ENCODE results near the gene PROK1.

Gene PROK1

GRCh38 chr1:110407260-110408210 lies 43.4 kb upstream of the PROK1 start, which contains the start of gene LAMTOR5:
Gene LAMTOR5 (minus strand): TSS chr1:110407694. CDS start chr1:110407620, 74 bp downstream.
- WGBS (ENCODE audit: extremely low coverage, insufficient coverage, insufficient read length): no CpG with 5 or more reads among the region's 76 CpGs
- Histone ChIP-seq H2BK5ac (ENCODE audit: low read depth, low read length, poor library complexity) (peak within 1 kb of the TSS; percentile 15), H4K12ac (ENCODE audit: low read depth, low read length) (peak within 1 kb of the TSS; percentile 91), H3K9ac (ENCODE audit: low read length) (peak within 1 kb of the TSS; percentile 84), H3K4ac (ENCODE audit: low read depth, low read length) (peak within 1 kb of the TSS; percentile 55), H3K18ac (ENCODE audit: low read length) (peak within 1 kb of the TSS; percentile 34), H3K23ac (ENCODE audit: low read length) (no peak within 1 kb of the TSS), H3K4me2 (ENCODE audit: low read length) (peak within 1 kb of the TSS; percentile 76), H3K14ac (ENCODE audit: low read length) (peak within 1 kb of the TSS; percentile 77), H4K91ac (ENCODE audit: low read depth, low read length) (peak within 1 kb of the TSS; percentile 78), H2BK120ac (ENCODE audit: insufficient read depth, low read length, poor library complexity) (peak within 1 kb of the TSS; percentile 37), H2BK12ac (ENCODE audit: low read length) (no peak within 1 kb of the TSS), H4K8ac (ENCODE audit: low read depth, low read length) (peak within 1 kb of the TSS; percentile 75), H2AFZ (ENCODE audit: insufficient read depth, low read length, poor library complexity) (peak within 1 kb of the TSS; percentile 61), H3K79me1 (ENCODE audit: low read length) (peaks cover 7% of the 10 kb centered on the region), H2AK5ac (ENCODE audit: low read length) (peak within 1 kb of the TSS; percentile 50), H3K36me3 (ENCODE audit: control insufficient read depth in 1 of 2, insufficient read depth in 2 of 2, low read length in 2 of 2) (peaks cover 7 to 10% of the 10 kb centered on the region in 2 experiments), H3K27ac (ENCODE audit: low read depth, low read length) (peak within 1 kb of the TSS; percentile 23), H3K79me2 (ENCODE audit: control insufficient read depth, insufficient read depth, low read length, poor library complexity) (peaks cover 7% of the 10 kb centered on the region), H3K4me3 (ENCODE audit: low read depth, low read length) (peak within 1 kb of the TSS; percentile 94), H3K27me3 (ENCODE audit: insufficient read depth, low read length) (no peaks in the 10 kb centered on the region), H3K9me3 (ENCODE audit: insufficient read depth, low read depth, low read length) (no peaks in the 10 kb centered on the region), H3K4me1 (ENCODE audit: control insufficient read depth in 1 of 2, insufficient read depth in 2 of 2, low read length in 2 of 2) (peaks cover 0 to 2% of the 10 kb centered on the region in 2 experiments)
- peak; percentile 91 to 97 for DNase-seq

DNA sequence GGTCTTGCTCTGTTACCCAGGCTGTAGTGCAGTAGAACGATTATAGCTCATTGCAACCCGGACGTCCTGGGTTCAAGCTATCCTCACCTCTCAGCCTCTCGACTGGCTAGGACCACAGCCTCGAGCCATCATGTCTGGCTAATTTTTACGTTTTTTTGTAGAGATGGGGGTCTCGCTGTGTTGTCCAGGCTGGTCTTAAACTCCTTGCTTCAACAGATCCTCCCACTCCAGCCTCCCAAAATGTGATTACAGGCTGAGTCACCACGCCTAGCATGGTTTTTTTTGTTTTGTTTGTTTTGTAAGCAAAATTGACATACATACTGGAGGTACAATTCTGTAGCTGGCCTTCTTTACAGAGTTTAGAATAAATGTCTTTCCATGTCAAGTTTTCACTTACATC lies 42.5 kb upstream of the PROK1 start:
- H4K8ac ChIP-seq (ENCODE audit: low read depth, low read length): no peak overlapping the region
- H3K79me2 ChIP-seq (ENCODE audit: control insufficient read depth, insufficient read depth, low read length, poor library complexity): peaks cover 7% of the 10 kb centered on the region
- H2AFZ ChIP-seq (ENCODE audit: insufficient read depth, low read length, poor library complexity): no peak overlapping the region
- H3K14ac ChIP-seq (ENCODE audit: low read length): no peak overlapping the region
- peaks cover 7% of the 10 kb centered on the region for H3K79me1 ChIP-seq (ENCODE audit: low read length)
- H2AK5ac ChIP-seq (ENCODE audit: low read length): no peak overlapping the region
- H2BK120ac ChIP-seq (ENCODE audit: insufficient read depth, low read length, poor library complexity): no peak overlapping the region
- no peak overlapping the region for H3K18ac ChIP-seq (ENCODE audit: low read length)
- H3K9ac ChIP-seq (ENCODE audit: low read length): no peak overlapping the region
- no peak overlapping the region for H4K91ac ChIP-seq (ENCODE audit: low read depth, low read length)
- no CpG with 5 or more reads among the region's 8 CpGs for WGBS (ENCODE audit: extremely low coverage, insufficient coverage, insufficient read length)
- H3K4ac ChIP-seq (ENCODE audit: low read depth, low read length): no peak overlapping the region
- no peak overlapping the region for H3K23ac ChIP-seq (ENCODE audit: low read length)
- no peak overlapping the region for H2BK12ac ChIP-seq (ENCODE audit: low read length)
- no peak overlapping the region for H3K4me3 ChIP-seq (ENCODE audit: low read depth, low read length)
- H3K4me2 ChIP-seq (ENCODE audit: low read length): no peak overlapping the region
- no peaks in the 10 kb centered on the region for H3K27me3 ChIP-seq (ENCODE audit: insufficient read depth, low read length)
- H3K36me3 ChIP-seq (ENCODE audit: control insufficient read depth in 1 of 2, insufficient read depth in 2 of 2, low read length in 2 of 2): peaks cover 4 to 6% of the 10 kb centered on the region in 2 experiments
- H3K27ac ChIP-seq (ENCODE audit: low read depth, low read length): no peak overlapping the region
- H2BK5ac ChIP-seq (ENCODE audit: low read depth, low read length, poor library complexity): no peak overlapping the region
- H3K4me1 ChIP-seq (ENCODE audit: control insufficient read depth in 1 of 2, insufficient read depth in 2 of 2, low read length in 2 of 2): peaks cover 0 to 2% of the 10 kb centered on the region in 2 experiments
- H4K12ac ChIP-seq (ENCODE audit: low read depth, low read length): no peak overlapping the region
- DNase-seq: no peak
- H3K9me3 ChIP-seq (ENCODE audit: insufficient read depth, low read depth, low read length): no peaks in the 10 kb centered on the region

DNA sequence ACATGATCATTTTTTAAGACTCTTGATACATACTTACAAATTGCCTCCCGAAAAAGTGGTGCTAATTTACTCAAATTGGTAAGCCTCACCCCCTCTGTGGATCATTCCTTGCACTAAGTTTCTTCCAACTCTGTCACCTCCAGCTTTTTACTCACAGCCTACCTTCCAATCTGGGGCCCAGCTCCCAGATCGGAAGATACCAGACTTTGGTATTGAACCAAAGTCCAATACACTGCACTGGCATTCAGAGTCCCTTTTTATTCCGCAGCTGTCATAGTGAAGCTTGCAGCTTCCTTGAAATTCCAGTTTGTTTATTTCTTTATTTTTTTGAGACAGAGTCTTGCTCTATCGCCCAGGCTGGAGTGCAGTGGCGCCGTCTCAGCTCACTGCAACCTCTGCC lies 41.6 kb upstream of the PROK1 start:
- Histone ChIP-seq H3K36me3 (ENCODE audit: control insufficient read depth in 1 of 2, insufficient read depth in 2 of 2, low read length in 2 of 2) (peaks cover 2 to 4% of the 10 kb centered on the region in 2 experiments), H3K9me3 (ENCODE audit: insufficient read depth, low read depth, low read length) (no peaks in the 10 kb centered on the region), H2BK120ac (ENCODE audit: insufficient read depth, low read length, poor library complexity) (no peak overlapping the region), H3K4me2 (ENCODE audit: low read length) (no peak overlapping the region), H3K79me2 (ENCODE audit: control insufficient read depth, insufficient read depth, low read length, poor library complexity) (peaks cover 7% of the 10 kb centered on the region), H2AK5ac (ENCODE audit: low read length) (no peak overlapping the region), H3K79me1 (ENCODE audit: low read length) (peaks cover 7% of the 10 kb centered on the region), H2BK5ac (ENCODE audit: low read depth, low read length, poor library complexity) (no peak overlapping the region), H3K27ac (ENCODE audit: low read depth, low read length) (no peak overlapping the region), H4K12ac (ENCODE audit: low read depth, low read length) (no peak overlapping the region), H3K4me3 (ENCODE audit: low read depth, low read length) (no peak overlapping the region), H3K4me1 (ENCODE audit: control insufficient read depth in 1 of 2, insufficient read depth in 2 of 2, low read length in 2 of 2) (peaks cover 0 to 2% of the 10 kb centered on the region in 2 experiments), H3K18ac (ENCODE audit: low read length) (no peak overlapping the region), H3K4ac (ENCODE audit: low read depth, low read length) (no peak overlapping the region), H3K23ac (ENCODE audit: low read length) (no peak overlapping the region), H4K91ac (ENCODE audit: low read depth, low read length) (no peak overlapping the region), H4K8ac (ENCODE audit: low read depth, low read length) (no peak overlapping the region), H3K9ac (ENCODE audit: low read length) (no peak overlapping the region), H2BK12ac (ENCODE audit: low read length) (no peak overlapping the region), H3K27me3 (ENCODE audit: insufficient read depth, low read length) (no peaks in the 10 kb centered on the region), H3K14ac (ENCODE audit: low read length) (no peak overlapping the region), H2AFZ (ENCODE audit: insufficient read depth, low read length, poor library complexity) (no peak overlapping the region)
- DNase-seq: no peak
- WGBS (ENCODE audit: extremely low coverage, insufficient coverage, insufficient read length): no CpG with 5 or more reads among the region's 6 CpGs

DNA sequence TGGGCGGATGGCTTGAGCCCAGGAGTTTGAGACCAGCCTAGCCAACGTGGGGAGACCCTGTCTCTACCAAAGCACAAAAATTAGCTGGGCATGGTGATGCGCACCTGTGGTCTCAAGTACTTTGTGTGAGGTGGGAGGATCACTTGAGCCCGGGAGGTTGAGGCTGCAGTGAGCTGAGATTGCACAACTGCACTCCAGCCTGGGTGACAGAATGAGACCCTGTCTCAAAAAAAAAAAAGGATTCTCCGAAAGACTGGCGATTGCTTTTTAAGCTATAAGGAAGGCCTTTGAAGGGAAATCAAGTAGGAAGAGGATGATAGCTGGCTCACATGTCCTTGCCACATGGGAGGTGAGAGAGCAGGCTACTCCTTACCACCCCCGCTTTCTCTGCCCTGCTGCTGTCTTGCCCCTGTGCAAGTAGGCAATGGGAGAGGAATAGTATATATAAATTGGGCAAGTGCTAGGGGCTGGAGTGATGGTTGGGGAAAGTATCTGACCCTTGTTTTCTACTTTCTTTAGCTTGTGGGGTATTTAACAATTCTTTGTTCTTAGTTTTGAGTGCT lies 39.7 kb upstream of the PROK1 start:
- Histone ChIP-seq H3K79me2 (ENCODE audit: control insufficient read depth, insufficient read depth, low read length, poor library complexity) (peaks cover 7% of the 10 kb centered on the region), H3K23ac (ENCODE audit: low read length) (no peak overlapping the region), H2AFZ (ENCODE audit: insufficient read depth, low read length, poor library complexity) (no peak overlapping the region), H4K91ac (ENCODE audit: low read depth, low read length) (no peak overlapping the region), H3K18ac (ENCODE audit: low read length) (no peak overlapping the region), H4K12ac (ENCODE audit: low read depth, low read length) (no peak overlapping the region), H3K79me1 (ENCODE audit: low read length) (peaks cover 7% of the 10 kb centered on the region), H3K36me3 (ENCODE audit: control insufficient read depth in 1 of 2, insufficient read depth in 2 of 2, low read length in 2 of 2) (no peaks in the 10 kb centered on the region), H3K27ac (ENCODE audit: low read depth, low read length) (no peak overlapping the region), H3K27me3 (ENCODE audit: insufficient read depth, low read length) (no peaks in the 10 kb centered on the region), H3K4me1 (ENCODE audit: control insufficient read depth in 1 of 2, insufficient read depth in 2 of 2, low read length in 2 of 2) (peaks cover 0 to 2% of the 10 kb centered on the region in 2 experiments), H3K4me3 (ENCODE audit: low read depth, low read length) (no peak overlapping the region), H2AK5ac (ENCODE audit: low read length) (no peak overlapping the region), H3K14ac (ENCODE audit: low read length) (no peak overlapping the region), H2BK5ac (ENCODE audit: low read depth, low read length, poor library complexity) (no peak overlapping the region), H3K9ac (ENCODE audit: low read length) (no peak overlapping the region), H2BK12ac (ENCODE audit: low read length) (no peak overlapping the region), H2BK120ac (ENCODE audit: insufficient read depth, low read length, poor library complexity) (no peak overlapping the region), H3K4me2 (ENCODE audit: low read length) (no peak overlapping the region), H3K9me3 (ENCODE audit: insufficient read depth, low read depth, low read length) (no peaks in the 10 kb centered on the region), H4K8ac (ENCODE audit: low read depth, low read length) (no peak overlapping the region), H3K4ac (ENCODE audit: low read depth, low read length) (no peak overlapping the region)
- WGBS (ENCODE audit: extremely low coverage, insufficient coverage, insufficient read length): no CpG with 5 or more reads among the region's 7 CpGs
- no peak for DNase-seq
